ENCODE data around the gene ATP5ME.

ATP5ME gene

GRCh38 chr4:704198-704891, 30.3 kb upstream of the ATP5ME start (continued):
- TF ChIP-seq GLIS3 (CRISPR knock-in tag; IDR thresholded peaks at IDR 0.05) (no peak), ZNF565 (CRISPR knock-in tag; conservative IDR thresholded peaks at IDR 0.05; ENCODE audit: low read depth) (no peak)

GRCh38 chr4:703336-704197, 29.5 kb upstream of the ATP5ME start:
- no peak for ATAC-seq
- TF ChIP-seq ESRRG (CRISPR knock-in tag; IDR thresholded peaks at IDR 0.05) (no peak), OSR1 (CRISPR knock-in tag; IDR thresholded peaks at IDR 0.05) (no peak)

GRCh38 chr4:702618-703048, 28.6 kb upstream of the ATP5ME start:
- no peak for TF ChIP-seq CSRNP3 (CRISPR knock-in tag; IDR thresholded peaks at IDR 0.05)
- TF ChIP-seq CREB5 (CRISPR knock-in tag; IDR thresholded peaks at IDR 0.05; ENCODE audit: low read depth), result no peak
- no peak for TF ChIP-seq TSHZ2 (CRISPR knock-in tag; IDR thresholded peaks at IDR 0.05)
- no peak for TF ChIP-seq ZFP30 (CRISPR knock-in tag; IDR thresholded peaks at IDR 0.05)
- TF ChIP-seq CSDC2 (CRISPR knock-in tag; IDR thresholded peaks at IDR 0.05), result no peak
- TF ChIP-seq BACH2 (CRISPR knock-in tag; IDR thresholded peaks at IDR 0.05; ENCODE audit: borderline replicate concordance), result no peak
- no peak for TF ChIP-seq TOX (CRISPR knock-in tag; IDR thresholded peaks at IDR 0.05; ENCODE audit: borderline replicate concordance)
- no peak for ATAC-seq

GRCh38 chr4:700587-701264, 26.6 kb upstream of the ATP5ME start:
- no peak for ATAC-seq
- TF ChIP-seq POU6F1 (CRISPR knock-in tag; IDR thresholded peaks at IDR 0.05; ENCODE audit: borderline replicate concordance, low read depth), result no peak
- no peak for TF ChIP-seq ZNF70 (CRISPR knock-in tag; IDR thresholded peaks at IDR 0.05)
- no peak for TF ChIP-seq ZNF565 (CRISPR knock-in tag; conservative IDR thresholded peaks at IDR 0.05; ENCODE audit: low read depth)
- no peak for TF ChIP-seq CSDC2 (CRISPR knock-in tag; IDR thresholded peaks at IDR 0.05)
- no peak for TF ChIP-seq TOX (CRISPR knock-in tag; IDR thresholded peaks at IDR 0.05; ENCODE audit: borderline replicate concordance)
- no peak for TF ChIP-seq BACH2 (CRISPR knock-in tag; IDR thresholded peaks at IDR 0.05; ENCODE audit: borderline replicate concordance)
- TF ChIP-seq TCF4 (CRISPR knock-in tag; IDR thresholded peaks at IDR 0.05; ENCODE audit: borderline replicate concordance), result no peak
- no peak for TF ChIP-seq CSRNP3 (CRISPR knock-in tag; IDR thresholded peaks at IDR 0.05)
- no peak for TF ChIP-seq GLIS3 (CRISPR knock-in tag; IDR thresholded peaks at IDR 0.05)
- no peak for TF ChIP-seq CREB5 (CRISPR knock-in tag; IDR thresholded peaks at IDR 0.05; ENCODE audit: low read depth)
- no peak for TF ChIP-seq OSR1 (CRISPR knock-in tag; IDR thresholded peaks at IDR 0.05)
- no peak for TF ChIP-seq ISL1 (CRISPR knock-in tag; IDR thresholded peaks at IDR 0.05)
- no peak for TF ChIP-seq ZFP3 (CRISPR knock-in tag; IDR thresholded peaks at IDR 0.05)
- TF ChIP-seq ZNF8 (CRISPR knock-in tag; IDR thresholded peaks at IDR 0.05), result no peak
- no peak for TF ChIP-seq PATZ1 (CRISPR knock-in tag; IDR thresholded peaks at IDR 0.05; ENCODE audit: borderline replicate concordance)
- TF ChIP-seq ESRRG (CRISPR knock-in tag; IDR thresholded peaks at IDR 0.05), result no peak
- no peak for TF ChIP-seq ARNTL (CRISPR knock-in tag; IDR thresholded peaks at IDR 0.05; ENCODE audit: borderline replicate concordance, low read depth)
- no peak for TF ChIP-seq SNAI2 (CRISPR knock-in tag; IDR thresholded peaks at IDR 0.05)
- TF ChIP-seq ZFP30 (CRISPR knock-in tag; IDR thresholded peaks at IDR 0.05), result no peak

All from SK-N-SH treated with all-trans-retinoic acid at 6 μM for 48 hours (cell line).